Measurements from ENCODE around the gene CARMIL1.
A peak's percentile ranks its signal among the peaks of the same experiment; 100 is the strongest.
"Not testable (repeated sequence)": the region's sequence is repeated elsewhere in the genome, so short reads cannot be mapped to it uniquely, and the experiment has no call there.

Gene CARMIL1

GRCh38 chr6:25537349-25538018 is 258.3 kb downstream of the CARMIL1 start:
- no peak for DNase-seq

GRCh38 chr6:25541228-25541627 is 262.1 kb downstream of the CARMIL1 start:
- no peak for DNase-seq

GRCh38 chr6:25542984-25543910 is 264.1 kb downstream of the CARMIL1 start:
- DNase-seq, result no peak

GRCh38 chr6:25544833-25545232 is 265.7 kb downstream of the CARMIL1 start:
- DNase-seq, result no peak

GRCh38 chr6:25547797-25548196 is 268.6 kb downstream of the CARMIL1 start:
- DNase-seq, result no peak

GRCh38 chr6:25548451-25548850 is 269.3 kb downstream of the CARMIL1 start:
- no peak for DNase-seq

GRCh38 chr6:25550631-25551030 is 271.5 kb downstream of the CARMIL1 start:
- no peak for DNase-seq

GRCh38 chr6:25553502-25553901 is 274.3 kb downstream of the CARMIL1 start:
- no peak for DNase-seq

GRCh38 chr6:25555188-25555587 is 276.0 kb downstream of the CARMIL1 start:
- DNase-seq, result no peak

GRCh38 chr6:25556516-25556915 is 277.3 kb downstream of the CARMIL1 start:
- peak; percentile 78 to 81 for DNase-seq

- DNase-seq, result no peak
Measured at GRCh38 chr6:25558155-25558817, 279.1 kb downstream of the CARMIL1 start.

- DNase-seq, result no peak
Measured at GRCh38 chr6:25560865-25561264, 281.7 kb downstream of the CARMIL1 start.

- peak; percentile 56 to 74 for DNase-seq
Measured at GRCh38 chr6:25564943-25565342, 285.8 kb downstream of the CARMIL1 start.

GRCh38 chr6:25570578-25570977 is 291.4 kb downstream of the CARMIL1 start:
- no peak for DNase-seq

- no peak for DNase-seq
Measured at GRCh38 chr6:25576919-25577318, 297.7 kb downstream of the CARMIL1 start.

- DNase-seq, result no peak
Measured at GRCh38 chr6:25578538-25578937, 299.4 kb downstream of the CARMIL1 start.

GRCh38 chr6:25579391-25579883 is 300.3 kb downstream of the CARMIL1 start:
- no peak for DNase-seq

GRCh38 chr6:25579902-25580495 is 300.8 kb downstream of the CARMIL1 start:
- DNase-seq, result no peak

GRCh38 chr6:25582101-25582500 is 302.9 kb downstream of the CARMIL1 start:
- no peak for DNase-seq

- no peak for DNase-seq
Measured at GRCh38 chr6:25583099-25583498, 303.9 kb downstream of the CARMIL1 start.

- DNase-seq, result no peak
Measured at GRCh38 chr6:25583906-25584305, 304.7 kb downstream of the CARMIL1 start.

GRCh38 chr6:25585225-25585624 is 306.1 kb downstream of the CARMIL1 start:
- DNase-seq, result no peak

- not testable (repeated sequence) for DNase-seq
Measured at GRCh38 chr6:25586119-25586518, 306.9 kb downstream of the CARMIL1 start.
